Measurements from ENCODE around the gene SLC26A1. TPM values are rescaled to one million over a fixed set of nuclear protein-coding genes. Genes with fewer than 3 reads are reported as not detected.

Gene SLC26A1
- total and polyA plus RNA-seq, 12 donors = 0.06 to 0.66 (median 0.33) TPM; not detected in 8

- Histone ChIP-seq H3K9me3 (no peaks in the 10 kb centered on the region), H3K4me1 (no peaks in the 10 kb centered on the region), H3K27me3 (no peaks in the 10 kb centered on the region), H3K27ac (no peak overlapping the region), H3K4me3 (no peak overlapping the region), H3K36me3 (peaks cover 0 to 84% (median 14%) of the 10 kb centered on the region in 9 donors)
- intact Hi-C loops (cut with DNase I) = no loop called here
- WGBS, 2 donors = 86 to 89% methylated on average over 16 of the region's 16 CpGs
- DNase-seq (no peak), ATAC-seq (peak in 2 of 8 donors; percentile 3 to 20)
- TF ChIP-seq, protein P1, sequence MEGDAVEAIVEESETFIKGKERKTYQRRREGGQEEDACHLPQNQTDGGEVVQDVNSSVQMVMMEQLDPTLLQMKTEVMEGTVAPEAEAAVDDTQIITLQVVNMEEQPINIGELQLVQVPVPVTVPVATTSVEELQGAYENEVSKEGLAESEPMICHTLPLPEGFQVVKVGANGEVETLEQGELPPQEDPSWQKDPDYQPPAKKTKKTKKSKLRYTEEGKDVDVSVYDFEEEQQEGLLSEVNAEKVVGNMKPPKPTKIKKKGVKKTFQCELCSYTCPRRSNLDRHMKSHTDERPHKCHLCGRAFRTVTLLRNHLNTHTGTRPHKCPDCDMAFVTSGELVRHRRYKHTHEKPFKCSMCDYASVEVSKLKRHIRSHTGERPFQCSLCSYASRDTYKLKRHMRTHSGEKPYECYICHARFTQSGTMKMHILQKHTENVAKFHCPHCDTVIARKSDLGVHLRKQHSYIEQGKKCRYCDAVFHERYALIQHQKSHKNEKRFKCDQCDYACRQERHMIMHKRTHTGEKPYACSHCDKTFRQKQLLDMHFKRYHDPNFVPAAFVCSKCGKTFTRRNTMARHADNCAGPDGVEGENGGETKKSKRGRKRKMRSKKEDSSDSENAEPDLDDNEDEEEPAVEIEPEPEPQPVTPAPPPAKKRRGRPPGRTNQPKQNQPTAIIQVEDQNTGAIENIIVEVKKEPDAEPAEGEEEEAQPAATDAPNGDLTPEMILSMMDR (IDR thresholded peaks at IDR 0.05) = no peak
Measured at GRCh38 chr4:960140-960635, 33.0 kb downstream of the SLC26A1 start.

DNA sequence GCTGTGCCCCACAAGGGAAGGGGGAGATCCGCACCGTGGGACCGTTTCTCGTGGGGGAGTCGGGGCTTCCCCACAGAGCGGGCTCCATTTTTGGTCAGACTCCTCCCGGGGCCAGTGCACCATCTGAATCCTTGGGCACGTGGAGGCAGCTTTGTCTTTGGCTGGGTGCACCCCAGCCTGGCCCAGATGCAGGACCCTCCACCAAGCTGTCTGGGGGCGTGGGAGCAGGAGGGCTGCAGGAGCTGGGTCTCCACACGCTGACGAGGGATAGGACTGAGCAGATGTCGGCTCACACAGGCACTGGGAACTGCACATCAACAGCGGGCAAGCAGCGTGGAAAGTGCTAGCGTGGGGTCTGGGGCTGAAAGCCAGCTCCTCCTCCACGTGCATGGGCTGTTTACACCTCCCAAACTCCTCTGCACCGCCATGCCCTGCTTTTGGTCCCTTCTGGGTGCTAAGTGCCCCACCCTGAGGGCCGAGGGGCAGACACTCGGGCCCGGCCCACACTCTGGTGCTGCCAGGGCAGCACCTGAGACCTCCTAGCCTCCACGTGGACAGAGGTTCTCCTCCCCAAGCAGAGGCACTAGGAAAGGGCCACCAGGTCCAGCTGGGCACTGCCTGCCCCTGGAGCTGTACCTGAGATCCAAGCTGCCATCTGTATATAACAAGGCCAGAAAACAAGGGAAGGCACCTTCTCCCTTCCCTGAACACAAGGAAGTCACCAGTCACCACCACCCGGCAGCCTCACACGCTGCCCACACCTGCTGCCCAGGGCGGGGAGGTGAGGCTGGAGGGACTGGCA lies 33.7 kb downstream of the SLC26A1 start:
- intact Hi-C loops (cut with DNase I) = loop anchor here in 1 of 10 donors (10.0 kb wide), 1 partner anchor 215 kb away; no protein-coding TSS in a partner anchor
- TF ChIP-seq, protein P1 (IDR thresholded peaks at IDR 0.05) = no peak
- peaks cover 0 to 84% (median 13%) of the 10 kb centered on the region in 9 donors for H3K36me3 ChIP-seq
- no peaks in the 10 kb centered on the region for H3K27me3 ChIP-seq
- DNase-seq (no peak), ATAC-seq (peak in 2 of 8 donors; percentile 3 to 11)
- no peaks in the 10 kb centered on the region for H3K4me1 ChIP-seq
- H3K27ac ChIP-seq = no peak overlapping the region
- WGBS, 2 donors = 85 to 86% methylated on average over 24 of the region's 24 CpGs
- no peaks in the 10 kb centered on the region for H3K9me3 ChIP-seq
- no peak overlapping the region for H3K4me3 ChIP-seq

GRCh38 chr4:958696-959337 lies 34.4 kb downstream of the SLC26A1 start:
- no peaks in the 10 kb centered on the region for H3K9me3 ChIP-seq
- H3K4me3 ChIP-seq = no peak overlapping the region
- no peaks in the 10 kb centered on the region for H3K27me3 ChIP-seq
- intact Hi-C loops (cut with DNase I) = loop anchor here in 1 of 10 donors (10.0 kb wide), 1 partner anchor 214 kb away; no protein-coding TSS in a partner anchor
- no peak for DNase-seq
- TF ChIP-seq, protein P1 (IDR thresholded peaks at IDR 0.05) = no peak
- peak in 1 of 8 donors; percentile 3 for ATAC-seq
- H3K27ac ChIP-seq = no peak overlapping the region
- no peaks in the 10 kb centered on the region for H3K4me1 ChIP-seq
- H3K36me3 ChIP-seq = peaks cover 0 to 86% (median 13%) of the 10 kb centered on the region in 9 donors
- 84 to 86% methylated on average over 17 of the region's 17 CpGs for WGBS, 2 donors

DNA sequence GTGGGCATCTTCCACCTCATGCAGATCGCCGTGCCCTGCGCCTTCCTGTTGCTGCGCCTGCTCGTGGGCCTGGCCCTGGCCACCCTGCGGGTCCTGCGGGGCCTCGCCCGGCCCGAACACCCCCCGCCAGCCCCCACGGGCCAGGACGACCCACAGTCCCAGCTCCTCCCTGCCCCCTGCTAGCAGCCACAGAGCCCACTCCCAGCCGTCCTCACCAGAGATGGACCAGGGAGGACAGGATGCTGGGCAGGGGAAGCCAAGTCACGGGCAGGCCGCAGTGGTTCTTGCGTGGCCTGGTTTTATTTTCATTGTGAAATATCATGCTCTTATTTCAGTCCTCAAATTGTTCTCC lies 34.9 kb downstream of the SLC26A1 start:
- no peaks in the 10 kb centered on the region for H3K27me3 ChIP-seq
- WGBS, 2 donors = 89 to 94% methylated on average over 17 of the region's 17 CpGs
- ATAC-seq = no peak
- TF ChIP-seq, protein P1 (IDR thresholded peaks at IDR 0.05) = no peak
- H3K27ac ChIP-seq = no peak overlapping the region
- DNase-seq = no peak
- intact Hi-C loops (cut with DNase I) = loop anchor here in 1 of 10 donors (10.0 kb wide), 1 partner anchor 213 kb away; no protein-coding TSS in a partner anchor
- H3K9me3 ChIP-seq = no peaks in the 10 kb centered on the region
- H3K4me3 ChIP-seq = no peak overlapping the region
- peaks cover 0 to 89% (median 18%) of the 10 kb centered on the region in 9 donors for H3K36me3 ChIP-seq
- no peaks in the 10 kb centered on the region for H3K4me1 ChIP-seq
